H9 (cell line): ENCODE data around the gene SOX4. TPM values are rescaled to one million over a fixed set of nuclear protein-coding genes. Genes with fewer than 3 reads are reported as not detected.
A peak's percentile ranks its signal among the peaks of the same experiment; 100 is the strongest.

ENCODE experiments used
- DNase-seq: peaks from one replicate; pipeline ENCODE4 v3.0.0-alpha.2; 2017
- H2AFZ ChIP-seq: one replicate; pipeline ENCODE4 v1.6.1; 2013; ENCODE audit warnings: mild to moderate bottlenecking, low read length, control low read depth, moderate library complexity
- H2AK5ac ChIP-seq: 2 replicates; pipeline ENCODE4 v1.6.1; 2013; ENCODE audit warnings: low read length, control low read depth, mixed read lengths; ENCODE audit not compliant: insufficient read length
- H2BK120ac ChIP-seq: one replicate; pipeline ENCODE4 v1.6.1; 2013; ENCODE audit warnings: low read depth, mild to moderate bottlenecking, low read length, control low read depth, inconsistent platforms; ENCODE audit not compliant: poor library complexity, severe bottlenecking
- H2BK12ac ChIP-seq: 2 replicates; pipeline ENCODE4 v1.6.1; 2013; ENCODE audit warnings: low read length, control low read depth, mixed read lengths, low read depth; ENCODE audit not compliant: insufficient read length
- H2BK15ac ChIP-seq: 2 replicates; pipeline ENCODE4 v1.6.1; 2013; ENCODE audit warnings: low read depth, low read length, control low read depth
- H2BK20ac ChIP-seq: one replicate; pipeline ENCODE4 v1.6.1; 2013; ENCODE audit warnings: low read depth, mild to moderate bottlenecking, low read length, control low read depth, inconsistent platforms; ENCODE audit not compliant: poor library complexity, severe bottlenecking
- H2BK5ac ChIP-seq: 2 replicates; pipeline ENCODE4 v1.6.1; 2013; ENCODE audit warnings: low read length, control low read depth, mixed read lengths; ENCODE audit not compliant: insufficient read length
- H3K14ac ChIP-seq: 2 replicates; pipeline ENCODE4 v1.6.1; 2013; ENCODE audit warnings: low read length, control low read depth; ENCODE audit not compliant: insufficient read depth
- H3K18ac ChIP-seq: 2 replicates; pipeline ENCODE4 v1.6.1; 2013; ENCODE audit warnings: low read depth, mild to moderate bottlenecking, mixed read lengths, low read length, control low read depth; ENCODE audit not compliant: insufficient read length
- H3K23ac ChIP-seq: 2 replicates; pipeline ENCODE4 v1.6.1; 2013; ENCODE audit warnings: low read length, control low read depth, mixed read lengths, low read depth; ENCODE audit not compliant: insufficient read length
- H3K23me2 ChIP-seq: 2 replicates; pipeline ENCODE4 v1.6.1; 2013; ENCODE audit warnings: low read depth, mild to moderate bottlenecking, mixed read lengths, low read length, control low read depth; ENCODE audit not compliant: insufficient read length, poor library complexity, severe bottlenecking
- H3K27ac ChIP-seq: 2 replicates; pipeline ENCODE4 v1.5.1; 2013; ENCODE audit warnings: low read length, control low read depth, mixed read lengths, low read depth; ENCODE audit not compliant: insufficient read length
- H3K27me3 ChIP-seq: 2 replicates; pipeline ENCODE4 v1.6.1; 2013; ENCODE audit warnings: low read length, control low read depth, inconsistent platforms; ENCODE audit not compliant: insufficient read depth
- H3K4ac ChIP-seq: 2 replicates; pipeline ENCODE4 v1.6.1; 2013; ENCODE audit warnings: low read depth, mild to moderate bottlenecking, control low read depth, inconsistent platforms, low read length, moderate library complexity
- H3K4me1 ChIP-seq: 2 replicates; pipeline ENCODE4 v1.6.1; 2013; ENCODE audit warnings: low read length, control low read depth, inconsistent platforms; ENCODE audit not compliant: insufficient read depth
- H3K4me2 ChIP-seq: 2 replicates; pipeline ENCODE4 v1.6.1; 2013; ENCODE audit warnings: low read length, control low read depth, mixed read lengths; ENCODE audit not compliant: insufficient read length, insufficient read depth
- H3K56ac ChIP-seq: 2 replicates; pipeline ENCODE4 v1.6.1; 2013; ENCODE audit warnings: low read depth, mild to moderate bottlenecking, mixed read lengths, low read length, control low read depth; ENCODE audit not compliant: insufficient read length
- H3K79me1 ChIP-seq: 2 replicates; pipeline ENCODE4 v1.6.1; 2013; ENCODE audit warnings: low read depth, mild to moderate bottlenecking, moderate library complexity, low read length, control low read depth, inconsistent platforms; ENCODE audit not compliant: insufficient read depth, poor library complexity, severe bottlenecking
- H3K79me2 ChIP-seq: 2 replicates; pipeline ENCODE4 v1.6.1; 2013; ENCODE audit warnings: low read length, control low read depth, inconsistent platforms; ENCODE audit not compliant: insufficient read depth
- H3K9ac ChIP-seq: 2 replicates; pipeline ENCODE4 v1.6.1; 2013; ENCODE audit warnings: low read length, control low read depth, mixed read lengths; ENCODE audit not compliant: insufficient read length; ENCODE audit errors: extremely low read depth
- H3K9me3 ChIP-seq: one replicate; pipeline ENCODE4 v1.6.1; 2013; ENCODE audit warnings: low read depth, low read length, inconsistent platforms; ENCODE audit not compliant: control insufficient read depth
- H3T11ph ChIP-seq: one replicate; pipeline ENCODE4 v1.6.1; 2013; ENCODE audit warnings: mild to moderate bottlenecking, low read length, control low read depth, inconsistent platforms
- H4K20me1 ChIP-seq: one replicate; pipeline ENCODE4 v1.6.1; 2013; ENCODE audit not compliant: control insufficient read depth, insufficient read length, insufficient read depth
- H4K5ac ChIP-seq: 2 replicates; pipeline ENCODE4 v1.6.1; 2013; ENCODE audit warnings: low read depth, mild to moderate bottlenecking, mixed read lengths, low read length, control low read depth; ENCODE audit not compliant: insufficient read length
- H4K8ac ChIP-seq: replicated peaks from 2 replicates; pipeline ENCODE4 v1.6.1; 2013; ENCODE audit warnings: low read length, control low read depth, mixed read lengths, low read depth; ENCODE audit not compliant: insufficient read length
- H4K91ac ChIP-seq: 2 replicates; pipeline ENCODE4 v1.6.1; 2013; ENCODE audit warnings: low read depth, mild to moderate bottlenecking, moderate library complexity, mixed read lengths, low read length, control low read depth; ENCODE audit not compliant: insufficient read length
- H3K27ac Mint-ChIP-seq, 3 experiments: 2 replicates in 2 of 3; 3 replicates in 1 of 3; pipeline ENCODE4 v1.8.0; 2020 to 2021; ENCODE audit warnings: mixed read lengths in 3 of 3, mild to moderate bottlenecking in 1 of 3, moderate library complexity in 1 of 3
- H3K27me3 Mint-ChIP-seq: 2 replicates; pipeline ENCODE4 v1.8.0; 2021; ENCODE audit warnings: low read depth, mild to moderate bottlenecking, moderate library complexity, mixed read lengths
- H3K36me3 Mint-ChIP-seq, 3 experiments: 2 replicates in 2 of 3; 3 replicates in 1 of 3; pipeline ENCODE4 v1.8.0; 2020 to 2021; ENCODE audit warnings: low read depth in 3 of 3, mixed read lengths in 3 of 3; ENCODE audit not compliant: insufficient read depth in 1 of 3
- H3K4me1 Mint-ChIP-seq, 2 experiments: 2 replicates each; pipeline ENCODE4 v1.8.0; 2020; ENCODE audit warnings: mixed read lengths in 2 of 2
- H3K4me3 Mint-ChIP-seq, 2 experiments: 2 replicates in 1 of 2; 3 replicates in 1 of 2; pipeline ENCODE4 v1.8.0; 2020 to 2021; ENCODE audit warnings: mild to moderate bottlenecking in 2 of 2, mixed read lengths in 2 of 2, moderate library complexity in 1 of 2
- H3K9me3 Mint-ChIP-seq, 2 experiments: 2 replicates in 1 of 2; 3 replicates in 1 of 2; pipeline ENCODE4 v1.8.0; 2020; ENCODE audit warnings: mild to moderate bottlenecking in 2 of 2, mixed read lengths in 2 of 2, moderate library complexity in 1 of 2
- CTCF ChIP-seq: fragments of 200-600 bp; sonication (generic); conservative IDR thresholded peaks from 3 replicates; pipeline ENCODE4 v1.8.0; 2021; ENCODE audit warnings: antibody characterized with exemption, mild to moderate bottlenecking
- WGBS: extraction: QIAGEN DNeasy Blood & Tissue Kit; methylation state at CpG from one replicate; pipeline ENCODE4 v1.1.7; 2013; ENCODE audit warnings: missing lambda C conversion rate, low lambda C conversion rate, mixed read lengths; ENCODE audit not compliant: insufficient read length; ENCODE audit errors: extremely low coverage; 5-methylcytosine and 5-hydroxymethylcytosine counted together
- total RNA-seq: library from RNA; stranded (reverse); gene quantifications from 2 replicates; pipeline ENCODE4 v1.2.1, GENCODE V29; 2021

The SOX4 gene
- total RNA-seq, 1 experiment from 2014 or later, result 108 TPM

- Histone ChIP-seq H3K27ac (no peak overlapping the region), H3K79me2 (peaks cover 11% of the 10 kb centered on the region; the same call in 1 of the 2 replicates), H4K20me1 (no peaks in the 10 kb centered on the region), H3K18ac (no peak overlapping the region), H3K4ac (no peak overlapping the region), H3K9ac (no peak overlapping the region), H4K8ac (no peak overlapping the region), H3K56ac (no peak overlapping the region), H2BK5ac (no peak overlapping the region), H3K4me2 (no peak overlapping the region), H2BK20ac (no peak overlapping the region), H3T11ph (no peak overlapping the region), H2BK15ac (no peak overlapping the region), H4K5ac (no peak overlapping the region), H3K9me3 (no peaks in the 10 kb centered on the region), H3K4me1 (peaks cover 7% of the 10 kb centered on the region; the same call in 1 of the 2 replicates), H3K27me3 (no peaks in the 10 kb centered on the region), H2AK5ac (no peak overlapping the region), H2BK12ac (no peak overlapping the region), H3K23ac (no peak overlapping the region), H2BK120ac (no peak overlapping the region), H3K14ac (no peak overlapping the region), H4K91ac (no peak overlapping the region), H3K23me2 (no peaks in the 10 kb centered on the region), H3K79me1 (no peaks in the 10 kb centered on the region), H2AFZ (no peak overlapping the region)
- H3K4me1 Mint-ChIP-seq, result peaks cover 46 to 49% of the 10 kb centered on the region in 2 experiments
- H3K27me3 Mint-ChIP-seq, result no peaks in the 10 kb centered on the region
- peak overlapping the region; percentile 74 to 88 (median 76); a peak in 3 of 7 replicates for H3K27ac Mint-ChIP-seq
- no CpG with 5 or more reads among the region's 9 CpGs for WGBS
- peak overlapping the region in 1 of 2 experiments; percentile 29; a peak in 2 of 5 replicates for H3K4me3 Mint-ChIP-seq
- peaks cover 30 to 35% (median 34%) of the 10 kb centered on the region in 3 experiments for H3K36me3 Mint-ChIP-seq
- peaks cover under 1 to 7% of the 10 kb centered on the region in 2 experiments; a peak in 3 of 5 replicates for H3K9me3 Mint-ChIP-seq
- no peak for TF ChIP-seq CTCF
- no peak for DNase-seq
These were observed 7.9 kb downstream of the SOX4 start for GRCh38 chr6:21601339-21601923.
